DMS 273 treated with DMSO at 0.1 percent for 48 hours (cell line): ENCODE measurements around the gene NFIX.
A peak's percentile ranks its signal among the peaks of the same experiment; 100 is the strongest.

Source experiments
- DNase-seq: peaks from one replicate; lab custom pipeline; 2025; lab: John Stamatoyannopoulos, UW

The NFIX gene

GRCh38 chr19:13092606-13093235 is 97.4 kb downstream of the NFIX start:
- no peak for DNase-seq

DNA sequence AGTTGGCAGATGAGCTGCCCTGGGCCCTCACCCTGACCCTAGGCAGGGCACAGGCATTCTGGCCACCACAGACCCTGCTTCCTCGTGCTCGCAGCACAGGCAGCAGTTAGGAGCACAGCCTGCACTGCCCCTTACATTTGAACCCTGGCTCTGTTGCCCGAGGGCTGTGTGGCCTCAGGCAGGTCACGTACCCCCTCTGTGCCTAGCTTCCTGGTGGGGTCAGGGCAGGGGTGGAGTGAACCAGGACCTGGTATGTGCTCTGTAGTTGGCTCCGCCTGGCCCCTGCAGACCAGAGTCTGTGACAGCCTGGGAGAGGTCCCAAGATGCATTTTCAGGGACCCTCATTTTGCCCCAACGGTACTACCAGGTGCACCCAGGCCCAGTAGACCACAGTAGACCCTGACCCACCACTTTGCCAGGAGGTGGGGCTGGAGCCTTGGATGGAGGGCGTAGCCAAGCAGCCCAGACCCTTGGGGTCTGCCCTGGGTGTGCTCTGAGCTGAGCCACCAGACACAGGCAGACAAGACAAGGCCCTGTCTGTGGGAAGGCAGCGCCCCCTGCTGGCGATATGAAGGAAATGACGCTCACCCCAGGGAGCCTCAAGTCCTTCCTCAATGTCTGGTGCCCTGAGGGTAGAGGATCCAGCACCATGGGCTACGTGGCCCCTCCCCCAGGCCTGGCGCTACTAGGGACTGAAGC is 98.3 kb downstream of the NFIX start:
- DNase-seq: peak; percentile 40

DNA sequence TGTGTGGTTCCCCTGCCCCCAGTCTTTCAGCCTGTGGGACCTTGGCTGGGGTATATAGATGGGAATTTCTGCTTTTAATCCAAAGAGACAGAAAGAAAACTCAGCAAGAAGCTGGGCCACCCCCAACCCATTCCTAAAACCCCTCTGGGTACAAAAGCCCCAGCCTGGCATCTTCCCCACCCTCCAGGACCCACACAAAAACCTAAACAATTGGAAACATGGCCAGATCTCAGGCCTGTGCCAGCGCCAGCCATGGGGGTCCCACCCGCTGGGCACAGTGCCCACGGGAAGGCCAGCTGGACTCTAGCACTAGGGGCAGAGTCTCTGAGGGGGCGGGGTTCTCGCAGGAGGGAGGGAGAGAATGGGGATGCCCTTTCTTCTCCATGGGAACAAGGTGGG is 98.8 kb downstream of the NFIX start:
- DNase-seq: no peak

- DNase-seq: no peak
Observed at GRCh38 chr19:13094771-13095392, 99.6 kb downstream of the NFIX start.

DNA sequence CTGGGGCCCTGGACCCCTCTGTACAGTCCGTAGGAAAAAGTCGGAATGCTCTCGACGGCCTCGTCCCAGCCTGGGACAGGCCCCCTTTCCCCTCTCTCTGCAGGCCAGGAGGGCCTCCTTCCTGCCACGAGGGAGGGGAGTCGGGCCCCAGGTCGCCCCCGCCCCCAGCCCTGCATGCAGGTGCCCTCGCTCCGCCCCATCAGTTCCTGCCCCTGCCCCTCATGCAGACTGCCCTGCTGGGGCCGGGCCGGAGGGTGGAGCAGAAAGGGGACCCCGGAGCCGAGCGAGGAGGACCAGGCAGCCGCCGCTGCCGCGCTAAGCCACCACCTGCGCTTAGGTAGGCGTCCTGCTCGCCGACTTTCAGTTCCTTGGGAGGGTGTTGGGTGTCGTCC is 100.1 kb downstream of the NFIX start:
- DNase-seq: no peak

- DNase-seq: no peak
Observed at GRCh38 chr19:13095934-13096927, 101.0 kb downstream of the NFIX start.

- DNase-seq: no peak
Observed at GRCh38 chr19:13097033-13097462, 101.8 kb downstream of the NFIX start.

DNA sequence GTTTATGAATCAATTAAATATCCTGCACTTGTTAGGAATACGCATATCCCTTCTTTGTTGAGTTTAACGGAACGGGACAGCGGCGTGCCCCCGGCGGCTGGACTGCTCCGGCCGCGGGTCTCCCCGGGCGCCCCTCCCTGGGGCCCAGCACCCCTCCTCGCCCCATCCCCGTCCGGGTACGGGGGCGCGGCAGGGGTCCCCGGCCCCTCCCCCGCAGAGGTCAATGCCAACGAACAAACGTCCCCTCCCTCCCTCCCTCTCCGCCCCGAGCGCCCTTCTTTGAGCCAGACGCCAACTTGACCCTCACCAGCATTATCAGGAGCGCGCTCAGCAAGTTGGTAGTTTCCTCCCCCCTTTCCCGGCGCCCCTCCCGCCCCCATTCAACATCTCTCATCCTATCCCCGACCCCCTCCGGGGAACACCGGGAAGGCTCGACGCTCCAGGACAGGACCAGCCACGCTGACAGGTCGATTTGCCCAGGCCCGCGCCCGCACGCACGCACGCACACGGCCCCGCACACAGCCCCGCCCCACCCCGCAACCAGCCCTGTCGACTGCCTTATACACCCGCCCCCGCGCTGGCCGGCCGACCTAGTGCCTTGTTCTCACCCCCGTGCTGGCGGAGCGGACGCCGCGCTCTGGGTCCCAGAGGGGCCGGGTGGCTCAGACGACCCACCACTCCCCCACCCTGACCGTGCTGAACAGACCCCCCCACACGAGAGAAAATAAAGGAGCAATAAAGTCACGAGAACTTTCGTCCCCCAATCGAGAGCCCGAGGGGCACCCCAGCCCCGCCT is 102.4 kb downstream of the NFIX start:
- no peak for DNase-seq

DNA sequence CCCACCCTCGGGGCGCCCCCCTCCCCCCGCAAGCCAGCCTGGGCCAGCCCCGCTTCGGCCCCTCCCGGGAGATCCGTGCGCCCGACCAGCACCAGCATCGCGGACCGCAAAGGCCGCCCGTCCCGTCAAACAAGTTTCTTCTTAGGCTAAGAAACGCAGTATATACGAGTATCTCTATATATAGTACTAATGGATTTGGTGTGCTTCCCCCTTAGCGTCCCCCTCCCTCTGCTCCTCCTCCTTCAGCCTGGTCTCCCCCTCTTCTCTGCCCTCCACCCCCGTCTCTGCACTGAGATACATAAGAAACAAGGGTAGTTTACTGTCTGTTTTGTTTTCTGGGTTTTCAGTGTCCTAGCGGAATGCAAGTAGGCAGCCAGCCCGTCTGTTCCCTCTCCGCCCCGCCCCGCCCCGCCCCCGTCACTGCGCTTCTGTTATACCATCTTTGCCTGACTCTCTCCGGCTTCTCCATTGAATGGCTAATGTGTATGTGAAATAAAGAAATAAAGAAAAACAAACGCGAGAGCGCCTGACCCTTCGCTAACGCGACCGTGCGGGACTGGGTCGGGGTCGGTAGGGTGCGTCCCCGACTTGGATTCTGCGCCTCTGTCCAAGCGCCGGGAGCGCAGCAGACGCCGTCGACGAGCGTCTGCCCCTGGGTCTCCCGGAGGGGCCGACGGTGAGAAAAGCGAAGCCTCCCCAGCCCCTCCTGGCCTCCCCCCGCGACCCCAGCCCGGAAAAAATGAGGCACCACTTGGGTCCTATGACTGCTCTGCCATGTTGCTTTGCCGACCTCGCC is 103.2 kb downstream of the NFIX start:
- DNase-seq: no peak

DNA sequence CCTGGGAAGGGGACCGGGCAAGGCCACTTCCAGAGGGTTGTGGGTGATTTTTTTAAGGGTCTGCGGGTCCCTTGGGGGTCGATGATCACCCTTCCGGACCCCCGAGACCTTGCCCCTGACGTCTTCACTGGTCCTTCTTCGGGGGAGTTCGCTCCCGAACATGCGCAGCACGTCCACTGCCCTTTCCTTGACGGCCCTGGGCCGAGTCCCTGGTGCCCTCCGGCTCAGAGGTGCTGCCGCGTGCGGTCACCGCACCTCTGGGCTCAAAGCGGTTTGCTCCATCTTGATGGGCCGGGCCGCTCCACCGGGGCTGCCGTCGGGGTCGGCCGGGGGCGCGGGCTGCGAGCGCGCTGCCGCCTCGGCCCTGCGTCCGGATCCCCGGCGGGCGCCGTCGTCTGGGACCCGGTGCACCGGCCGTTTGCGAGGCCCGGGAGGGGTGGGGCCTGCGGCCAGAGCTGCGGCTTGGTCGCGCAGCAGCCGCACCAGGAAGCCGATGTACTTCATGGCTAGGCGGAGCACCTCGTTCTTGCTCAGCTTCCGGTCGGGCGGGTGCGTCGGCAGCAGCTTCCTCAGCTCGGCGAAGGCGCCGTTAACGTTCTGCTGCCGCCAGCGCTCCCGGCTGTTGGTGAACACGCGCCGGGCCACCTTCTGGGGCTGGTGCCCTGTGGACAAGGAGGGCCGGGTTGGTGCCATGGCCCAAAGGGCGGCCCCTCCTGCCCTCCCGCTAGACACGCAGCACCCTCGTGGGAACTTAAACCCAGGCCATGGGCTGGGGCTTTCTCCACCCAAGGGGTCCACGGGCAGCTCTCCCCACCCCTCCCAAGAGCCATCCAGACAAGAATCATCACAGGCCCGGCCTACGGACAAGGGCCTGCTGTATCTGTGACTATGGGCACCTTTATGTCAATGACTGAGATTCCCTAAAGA is 104.1 kb downstream of the NFIX start:
- DNase-seq: no peak

DNA sequence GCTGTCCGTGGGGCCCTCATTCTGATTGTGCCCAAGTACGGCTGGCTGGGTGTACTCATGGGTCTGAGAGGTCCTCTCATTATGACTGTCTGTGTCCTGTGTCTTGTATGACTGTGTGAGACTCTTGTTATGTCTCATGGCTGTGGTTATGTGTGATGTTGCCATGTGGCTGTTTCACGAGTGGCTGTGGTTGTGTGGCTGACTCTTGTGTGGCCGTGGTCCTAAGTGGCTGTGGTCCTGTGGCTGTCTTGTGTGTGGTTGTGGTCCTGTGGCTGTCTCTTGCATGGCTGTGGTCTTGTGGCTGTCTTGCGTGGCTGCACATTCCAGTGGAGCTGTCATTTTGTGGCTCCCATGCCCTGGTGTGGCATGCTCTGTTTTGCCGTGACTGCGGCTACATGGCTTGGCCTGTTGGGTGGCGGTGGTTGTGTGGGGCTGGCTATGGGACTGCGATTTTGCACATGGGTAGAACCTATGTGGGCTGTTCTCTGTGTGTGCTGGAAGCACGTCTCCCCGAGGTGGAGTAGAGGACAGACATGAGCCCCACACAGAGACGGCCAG is 104.8 kb downstream of the NFIX start:
- DNase-seq: no peak

GRCh38 chr19:13100841-13101589 is 105.7 kb downstream of the NFIX start:
- no peak for DNase-seq

- no peak for DNase-seq
Observed at GRCh38 chr19:13101590-13102415, 106.5 kb downstream of the NFIX start.

DNA sequence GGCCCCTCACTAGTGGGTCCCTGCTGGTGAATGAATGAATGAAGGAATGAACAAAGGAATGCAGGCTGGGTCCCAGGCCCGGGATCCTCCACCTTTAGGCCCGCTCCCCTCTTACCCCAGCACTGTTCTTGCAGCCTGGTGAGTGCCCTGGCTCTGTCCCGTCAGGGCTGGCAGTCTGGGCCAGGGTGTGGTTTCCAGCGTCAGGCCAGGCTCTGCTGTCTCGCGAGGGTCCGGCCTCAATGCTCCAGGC is 107.1 kb downstream of the NFIX start:
- DNase-seq: no peak

- DNase-seq: no peak
Observed at GRCh38 chr19:13102666-13103580, 107.6 kb downstream of the NFIX start, which contains the start of gene LYL1. TSS of gene LYL1 (minus strand) at chr19:13102858. CDS start at chr19:13101171, 1,687 bp downstream.

DNA sequence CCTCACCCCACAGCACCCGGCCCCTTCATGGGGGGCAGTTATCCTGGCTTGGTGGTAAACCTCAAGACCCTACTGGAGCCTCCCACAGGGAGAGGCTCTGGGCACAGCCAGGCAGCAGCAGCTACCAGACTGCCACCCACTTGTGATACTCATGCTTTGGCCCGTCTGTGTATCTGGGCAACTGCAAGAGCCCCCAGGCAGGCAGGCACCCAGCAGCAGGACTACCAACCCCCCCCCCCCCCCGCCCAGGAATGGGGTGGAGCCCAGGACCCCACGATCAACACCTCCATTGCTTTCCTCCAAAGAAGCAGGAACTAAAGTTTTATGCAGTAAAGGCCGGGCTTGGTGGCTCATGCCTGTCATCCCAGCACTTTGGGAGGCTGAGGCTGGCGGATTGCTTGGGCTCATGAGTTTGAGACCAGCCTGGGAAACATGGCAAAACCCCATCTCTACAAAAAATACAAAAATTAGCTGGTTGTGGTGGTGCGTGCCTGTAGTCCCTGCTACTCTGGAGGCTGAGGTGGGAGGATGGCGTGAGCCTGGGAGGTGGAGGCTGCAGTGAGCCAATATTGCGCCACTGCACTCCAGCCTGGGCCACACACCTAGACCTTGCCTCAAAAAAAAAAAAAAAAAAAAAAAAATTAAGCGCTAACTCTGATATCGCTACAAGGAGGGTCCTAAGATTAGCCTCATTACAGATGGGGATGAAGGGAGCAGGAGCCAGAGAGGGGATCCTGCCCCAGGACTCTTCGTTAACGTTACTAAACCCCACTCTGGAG is 108.5 kb downstream of the NFIX start:
- no peak for DNase-seq
